GM12878 (cell line): ENCODE results near the gene TBXAS1. TPM values are rescaled to one million over a fixed set of nuclear protein-coding genes. Genes with fewer than 3 reads are reported as not detected.

ENCODE experiments used
- ATAC-seq: fragments of 200-7000 bp; cut with Tn5 transposase; 3 replicates; pipeline ENCODE4 v1.9.1; 2020; ENCODE audit warnings: mild to moderate bottlenecking, moderate library complexity
- BruUV-seq: library from RNA; stranded (reverse); fragments of 400-500 nt; replicated peaks from 2 replicates; lab custom pipeline; 2021; lab: Mats Ljungman, UMichigan
- CTCF ChIA-PET: fragments of 300-600 bp; sonication (Branson Sonifier 250); formaldehyde crosslinking; extraction: SDS; loops from one replicate; lab custom pipeline; 2021; ENCODE audit warnings: inconsistent platforms; lab: Yijun Ruan, JAX
- POLR2A ChIA-PET: fragments of 350-600 bp; formaldehyde crosslinking; extraction: SDS; loops from one replicate; lab custom pipeline; 2021; ENCODE audit warnings: inconsistent platforms; lab: Charles Lee
- RAD21 ChIA-PET: fragments of 300-600 bp; sonication (Branson Sonifier 250); formaldehyde crosslinking; loops from one replicate; lab custom pipeline; 2023; ENCODE audit warnings: antibody characterized with exemption; ENCODE audit not compliant: unreplicated experiment; lab: Charles Lee
- SMC1A ChIA-PET: fragments of 300-600 bp; sonication (Branson Sonifier 250); formaldehyde crosslinking; loops from one replicate; lab custom pipeline; 2023; ENCODE audit not compliant: unreplicated experiment, uncharacterized antibody; lab: Charles Lee
- DNase-seq: peaks from one replicate; pipeline ENCODE4 v3.0.0-alpha.2; 2011; ENCODE audit warnings: low read depth, low spot score
- FAIRE-seq: peaks from 3 replicates; lab custom pipeline; 2011; peaks lifted over from hg19 to GRCh38; lab: Jason Lieb, UNC
- H2AFZ ChIP-seq: 2 replicates; pipeline ENCODE4 v1.6.0; 2011; ENCODE audit warnings: low read depth, low read length, control low read depth; ENCODE audit not compliant: control insufficient read depth
- H3K27ac ChIP-seq: 2 replicates; pipeline ENCODE4 v1.5.1; 2011; ENCODE audit warnings: control low read depth; ENCODE audit not compliant: control insufficient read depth, insufficient read depth
- H3K27me3 ChIP-seq, 2 experiments: replicated peaks in 1 of 2; 2 replicates each; pipeline versions ENCODE4 v1.6.0 to v1.6.1; 2011; ENCODE audit warnings: low read length in 1 of 2; ENCODE audit not compliant: control insufficient read depth in 2 of 2, insufficient read depth in 2 of 2
- H3K36me3 ChIP-seq, 2 experiments: 2 replicates each; pipeline ENCODE4 v1.5.1; 2011; ENCODE audit warnings: low read length in 1 of 2; ENCODE audit not compliant: control insufficient read depth in 2 of 2, insufficient read depth in 2 of 2
- H3K4me1 ChIP-seq: 2 replicates; pipeline ENCODE4 v1.6.1; 2011; ENCODE audit warnings: mild to moderate bottlenecking, low read length, moderate library complexity, mixed read lengths; ENCODE audit not compliant: control insufficient read depth, insufficient read depth
- H3K4me2 ChIP-seq: 2 replicates; pipeline ENCODE4 v1.6.0; 2011; ENCODE audit warnings: control low read depth; ENCODE audit not compliant: control insufficient read depth, insufficient read depth
- H3K4me3 ChIP-seq: fragments of 200-600 bp; sonication (generic); 2 replicates; pipeline ENCODE4 v1.5.1; 2016
- H3K79me2 ChIP-seq: 2 replicates; pipeline ENCODE4 v1.6.0; 2011; ENCODE audit warnings: low read length; ENCODE audit not compliant: control insufficient read depth, insufficient read depth
- H3K9ac ChIP-seq: 2 replicates; pipeline ENCODE4 v1.8.0; 2011; ENCODE audit warnings: low read length, control low read depth, mixed read lengths; ENCODE audit not compliant: control insufficient read depth, insufficient read depth
- H3K9me3 ChIP-seq: replicated peaks from 3 replicates; pipeline ENCODE4 v1.5.1; 2011; ENCODE audit warnings: mild to moderate bottlenecking, low read length; ENCODE audit not compliant: control insufficient read depth, insufficient read depth
- H4K20me1 ChIP-seq: 2 replicates; pipeline ENCODE4 v1.6.0; 2011; ENCODE audit not compliant: control insufficient read depth, insufficient read depth
- ATF7 ChIP-seq: fragments of 450-650 bp; IDR thresholded peaks from 2 replicates; pipeline ENCODE4 v1.6.1; 2016; ENCODE audit warnings: low read depth, mild to moderate bottlenecking
- FOXK2 ChIP-seq: fragments of 450-650 bp; IDR thresholded peaks from 2 replicates; pipeline ENCODE4 v1.6.1; 2017; ENCODE audit warnings: mild to moderate bottlenecking, moderate library complexity
- GABPA ChIP-seq: IDR thresholded peaks from 2 replicates; pipeline ENCODE4 v1.6.1; 2014; ENCODE audit warnings: antibody characterized with exemption, low read depth, mild to moderate bottlenecking, inconsistent platforms
- HSF1 ChIP-seq: fragments of 150-350 bp; IDR thresholded peaks from 2 replicates; pipeline ENCODE4 v1.6.1; 2014; ENCODE audit warnings: mild to moderate bottlenecking, low read depth, low read length
- MEF2B ChIP-seq: fragments of 450-650 bp; IDR thresholded peaks from 2 replicates; pipeline ENCODE4 v1.6.1; 2018; ENCODE audit warnings: mild to moderate bottlenecking, moderate library complexity; ENCODE audit not compliant: partially characterized antibody, poor library complexity, severe bottlenecking
- MYC ChIP-seq: IDR thresholded peaks from 2 replicates; pipeline ENCODE4 v1.6.1; 2011; ENCODE audit warnings: mild to moderate bottlenecking, low read length, moderate library complexity, inconsistent platforms; ENCODE audit not compliant: insufficient read depth, insufficient replicate concordance, insufficient read length, severe bottlenecking
- NBN ChIP-seq: fragments of 450-650 bp; IDR thresholded peaks from 2 replicates; pipeline ENCODE4 v1.6.1; 2016
- NKRF ChIP-seq: fragments of 450-650 bp; conservative IDR thresholded peaks from 2 replicates; pipeline ENCODE4 v1.6.1; 2017; ENCODE audit warnings: mild to moderate bottlenecking, moderate library complexity
- SUPT20H ChIP-seq: IDR thresholded peaks from 2 replicates; pipeline ENCODE4 v1.6.1; 2011; ENCODE audit warnings: low read depth, mild to moderate bottlenecking, low read length, moderate library complexity, borderline replicate concordance; ENCODE audit not compliant: control insufficient read depth
- TCF7 ChIP-seq: IDR thresholded peaks from 2 replicates; pipeline ENCODE4 v1.6.1; 2014; ENCODE audit warnings: antibody characterized with exemption, borderline replicate concordance
- ZBTB11 ChIP-seq: fragments of 450-650 bp; formaldehyde crosslinking; IDR thresholded peaks from 2 replicates; pipeline ENCODE4 v1.5.0; 2022; ENCODE audit warnings: mild to moderate bottlenecking, missing genetic modification characterization
- WGBS: methylation state at CpG from one replicate; pipeline ENCODE4 v1.1.6; 2016; ENCODE audit warnings: low lambda C conversion rate; ENCODE audit not compliant: insufficient replicate concordance, insufficient coverage; ENCODE audit errors: missing lambda C conversion rate; 5-methylcytosine and 5-hydroxymethylcytosine counted together
- in situ Hi-C: fragments of 300-500 bp; cut with MboI; formaldehyde crosslinking; loops from 9 replicates; pipeline ENCODE4 v1.14.3; 2018; ENCODE audit warnings: mixed read lengths
- intact Hi-C: fragments of 100-400 bp; cut with micrococcal nuclease; formaldehyde crosslinking; loops from one replicate; pipeline ENCODE4 v1.14.2; 2022; ENCODE audit not compliant: unreplicated experiment
- polyA plus RNA-seq, 11 experiments: library from polyadenylated mRNA; depleted of rRNA in 4 of 11; unstranded in 6 of 11; stranded (reverse) in 5 of 11; fragments of >200 nt; fragmentation: Nextera tagmentation in 4 of 11; fragmentation: Illumina TruSeq in 1 of 11; extraction: Ambion mirVana in 4 of 11; extraction: Trizol in 1 of 11; gene quantifications; 1 replicate in 1 of 11; 2 replicates in 10 of 11; pipeline versions ENCODE4 v1.2.1 to v1.2.3, GENCODE V29; 2011 to 2016; ENCODE audit warnings: inconsistent platforms in 2 of 11, missing spikeins in 2 of 11, low read depth in 1 of 11
- total RNA-seq, 4 experiments: library from RNA; depleted of rRNA in 3 of 4; stranded (reverse); fragments of >200 nt in 3 of 4; fragmentation: Illumina TruSeq in 1 of 4; extraction: Trizol in 1 of 4; gene quantifications; 2 replicates each; pipeline versions ENCODE4 v1.2.1 to v1.2.3, GENCODE V29; 2013 to 2021

Gene TBXAS1
- total and polyA plus RNA-seq, 10 of the 15 experiments (the other 5 are each of a cell fraction or from before 2014, with no cell fraction given), result 1.5 to 32.7 (median 16.3) TPM

GRCh38 chr7:140045697-140046096, 216.6 kb downstream of the TBXAS1 start:
- Histone ChIP-seq H3K4me3 (no peak overlapping the region), H3K27me3 (no peaks in the 10 kb centered on the region), H3K9me3 (no peaks in the 10 kb centered on the region), H3K4me1 (no peaks in the 10 kb centered on the region), H3K36me3 (0 out of 4 replicates have a peak, but pooled peaks cover 0 to 2% of the 10 kb centered on the region in 2 experiments), H3K9ac (no peak overlapping the region), H3K27ac (no peak overlapping the region), H3K4me2 (no peak overlapping the region), H3K79me2 (no peaks in the 10 kb centered on the region), H4K20me1 (no peaks in the 10 kb centered on the region), H2AFZ (no peak overlapping the region)
- WGBS, result 98% methylated on average over 6 of the region's 6 CpGs
- ChIA-PET POLR2A (no interaction called here), RAD21 (no interaction called here), CTCF (no interaction called here), SMC1A (interaction anchor here (1.1 kb wide), 1 partner anchor 8 kb away, joined by 3 read pairs; no protein-coding TSS in a partner anchor)
- in situ Hi-C loops, result no loop called here
- no peak for TF ChIP-seq FOXK2
- TF ChIP-seq HSF1, result no peak
- no peak for TF ChIP-seq MEF2B
- TF ChIP-seq ATF7, result no peak
- no peak for TF ChIP-seq NKRF
- no peak for TF ChIP-seq MYC
- TF ChIP-seq GABPA, result no peak
- TF ChIP-seq ZBTB11 (CRISPR knock-in tag), result no peak
- TF ChIP-seq NBN, result no peak
- no peak for TF ChIP-seq TCF7
- no peak for TF ChIP-seq SUPT20H
- ATAC-seq (no peak), FAIRE-seq (no peak), DNase-seq (no peak)
- no TSS peak for BruUV-seq
- intact Hi-C loops, result no loop called here
